Heart left ventricle (tissue), 13 donors: ENCODE data around the gene PKN1.

Source experiments
- CTCF ChIP-seq, 12 donors: fragments of 200-600 bp; sonication (generic) in 4 of 12; IDR thresholded peaks; one replicate each; pipeline versions ENCODE4 v1.5.0 to v1.8.0; 2018 to 2022; ENCODE audit warnings: antibody characterized with exemption in 12 of 12, mild to moderate bottlenecking in 5 of 12
- POLR2A ChIP-seq, 2 donors: fragments of 450-650 bp; IDR thresholded peaks; one replicate each; pipeline ENCODE4 v1.6.1; 2017; ENCODE audit warnings: antibody characterized with exemption in 2 of 2, mild to moderate bottlenecking in 2 of 2, moderate library complexity in 2 of 2
- donor health status: ischemic (EF 13 %, LVEDD 7.1; RV severe dilation, severe dysfunction).
- donor health status: DM: no; HTN: yes; CAD: no.
- donor health status: DM: no; HTN: no; CAD: no.
- donor health status: ischemic (EF 25% LVEDD 6.9; RV normal size, moderate dysfunction).
- donor health status: ischemic (EF 25% LVEDD 5.7; RV mildly dilated, moderate dysfunction).
- donor health status: ischemic (EF 35%, LVEDD 5.7; RV mildly dilated, moderate dysfunction).
- donor health status: nonischemic (EF 11% LVEDD 7.7; RV severe dilation, severe dysfunction).
- donor health status: DM: yes; HTN: yes; CAD: no.
- donor health status: PGD.
- donor health status: ischemic (EF 29% LVEDD 5.4; RV normal size, mild dysfunction).
- donor health status: nonischemic (EF 23%, LVEDD 6.1; RV moderate dilation, normal function).

- no peak for TF ChIP-seq CTCF (IDR thresholded peaks at IDR 0.05)
- TF ChIP-seq POLR2A (IDR thresholded peaks at IDR 0.05), result no peak
Measured at GRCh38 chr19:14502334-14503092, 69.4 kb downstream of the PKN1 start.
